Panc1 (cell line): ENCODE results near the gene FAM13A. TPM values are rescaled to one million over a fixed set of nuclear protein-coding genes. Genes with fewer than 3 reads are reported as not detected.

Experiments used
- ATAC-seq: fragments of 200-7000 bp; cut with Tn5 transposase; 2 replicates; pipeline ENCODE4 v1.9.1; 2020; ENCODE audit warnings: mild to moderate bottlenecking, moderate library complexity
- BruUV-seq: library from RNA; stranded (reverse); fragments of 400-500 nt; replicated peaks from 2 replicates; lab custom pipeline; 2021; lab: Mats Ljungman, UMichigan
- CTCF ChIA-PET: fragments of 300-600 bp; sonication (Branson Sonifier 250); formaldehyde crosslinking; loops from one replicate; lab custom pipeline; 2022; ENCODE audit warnings: antibody characterized with exemption; lab: Charles Lee
- POLR2A ChIA-PET: fragments of 300-600 bp; sonication (Branson Sonifier 250); formaldehyde crosslinking; loops from one replicate; lab custom pipeline; 2022; ENCODE audit warnings: antibody characterized with exemption; lab: Charles Lee
- DNase-seq: peaks from one replicate; pipeline ENCODE4 v3.0.0-alpha.2; 2010; ENCODE audit warnings: low read depth, low spot score
- H3K27ac ChIP-seq: 2 replicates; pipeline ENCODE4 v1.5.1; 2011; ENCODE audit warnings: mild to moderate bottlenecking, low read length, inconsistent platforms
- H3K27me3 ChIP-seq: fragments of 200-500 bp; sonication (Bioruptor generic); 2 replicates; pipeline ENCODE4 v1.6.0; 2014; ENCODE audit warnings: low read length, inconsistent platforms; ENCODE audit not compliant: control insufficient read depth, insufficient read depth
- H3K36me3 ChIP-seq: fragments of 200-500 bp; sonication (Bioruptor generic); 2 replicates; pipeline ENCODE4 v1.5.1; 2014; ENCODE audit warnings: inconsistent platforms, mild to moderate bottlenecking, low read length, moderate library complexity; ENCODE audit not compliant: control insufficient read depth, insufficient read depth
- H3K4me1 ChIP-seq: 2 replicates; pipeline ENCODE4 v1.5.1; 2011; ENCODE audit warnings: inconsistent platforms, mild to moderate bottlenecking, low read length, moderate library complexity; ENCODE audit not compliant: control insufficient read depth, insufficient read depth
- H3K4me3 ChIP-seq, 2 experiments: 2 replicates each; pipeline ENCODE4 v1.5.1; 2011 to 2012; ENCODE audit warnings: low read depth in 2 of 2, low read length in 2 of 2, mild to moderate bottlenecking in 2 of 2, inconsistent platforms in 1 of 2, moderate library complexity in 1 of 2
- H3K9me3 ChIP-seq: fragments of 200-500 bp; sonication (Bioruptor generic); 2 replicates; pipeline ENCODE4 v1.5.1; 2014; ENCODE audit warnings: low read depth, mild to moderate bottlenecking, inconsistent platforms, low read length, moderate library complexity; ENCODE audit not compliant: control insufficient read depth, insufficient read depth
- CTCF ChIP-seq: fragments of 450-650 bp; IDR thresholded peaks from 2 replicates; pipeline ENCODE4 v1.5.1; 2017; ENCODE audit warnings: mild to moderate bottlenecking
- POLR2AphosphoS5 ChIP-seq: IDR thresholded peaks from 2 replicates; pipeline ENCODE4 v1.6.1; 2012; ENCODE audit warnings: mild to moderate bottlenecking, low read depth, low read length, moderate library complexity
- SIN3A ChIP-seq: IDR thresholded peaks from 2 replicates; pipeline ENCODE4 v1.6.1; 2012; ENCODE audit warnings: low read depth, mild to moderate bottlenecking, low read length, moderate library complexity, borderline replicate concordance; ENCODE audit not compliant: insufficient read depth
- TCF7L2 ChIP-seq: IDR thresholded peaks from 2 replicates; pipeline ENCODE4 v1.6.1; 2011; ENCODE audit warnings: mild to moderate bottlenecking, low read depth, low read length, inconsistent platforms
- in situ Hi-C: cut with HindIII; loops from 2 replicates; pipeline ENCODE4 v1.10.0; 2016; ENCODE audit warnings: low sequenced_read_pairs, low pct_unique_long_range_greater_than_20kb
- intact Hi-C: fragments of 100-400 bp; cut with micrococcal nuclease; formaldehyde crosslinking; loops from one replicate; pipeline ENCODE4 v1.10.0; 2022; ENCODE audit not compliant: unreplicated experiment
- total RNA-seq: library from RNA; stranded (reverse); gene quantifications from one replicate; pipeline ENCODE4 v1.2.1, GENCODE V29; 2021; ENCODE audit not compliant: unreplicated experiment
- TF ChIP-seq, protein P1 (sequence below), 2 experiments: IDR thresholded peaks; 2 replicates each; pipeline ENCODE4 v1.6.1; 2011 to 2012; ENCODE audit warnings: low read depth in 2 of 2, control low read depth in 1 of 2, low read length in 1 of 2, mild to moderate bottlenecking in 1 of 2, moderate library complexity in 1 of 2; ENCODE audit not compliant: insufficient read depth in 1 of 2

The FAM13A gene
- total RNA-seq, 1 experiment from 2014 or later, result 5.8 TPM

DNA sequence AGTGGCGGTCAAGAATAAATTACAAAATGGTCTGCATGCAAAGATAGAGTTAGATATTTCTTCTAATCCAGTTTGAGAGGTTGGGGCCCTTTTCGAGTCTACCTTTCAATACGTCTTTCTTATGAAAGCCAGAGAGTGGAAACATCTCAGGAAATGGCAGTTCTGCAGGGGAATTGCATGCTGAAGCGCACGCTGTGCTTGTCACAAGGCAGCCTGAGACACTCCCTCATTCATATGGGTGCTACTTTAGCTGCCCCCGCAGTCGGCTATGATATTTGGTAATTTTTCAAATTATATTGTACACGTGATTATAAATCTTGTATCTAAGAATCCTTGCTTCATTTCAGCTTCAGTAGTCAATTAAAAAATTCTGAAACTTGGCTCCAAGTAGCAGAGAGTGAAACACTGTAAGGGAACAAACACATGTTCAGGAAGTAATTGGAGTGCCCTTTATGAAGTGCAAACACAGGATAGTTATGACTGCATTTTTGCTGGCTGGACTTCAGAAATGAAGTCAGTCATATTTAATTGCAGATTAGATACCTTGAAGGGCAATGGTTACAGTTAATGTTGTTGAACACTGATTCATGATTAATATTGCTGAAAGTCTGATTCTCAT is 213.8 kb downstream of the FAM13A start:
- in situ Hi-C loops (no loop called here), intact Hi-C loops (no loop called here)
- ATAC-seq, result no peak
- Histone ChIP-seq H3K27ac (no peak overlapping the region), H3K4me1 (no peaks in the 10 kb centered on the region), H3K27me3 (no peaks in the 10 kb centered on the region), H3K9me3 (no peaks in the 10 kb centered on the region), H3K4me3 (no peak overlapping the region), H3K36me3 (no peaks in the 10 kb centered on the region)
- CTCF ChIA-PET, result no interaction called here
- TF ChIP-seq SIN3A (no peak), TCF7L2 (no peak)
- TF ChIP-seq, protein P1, sequence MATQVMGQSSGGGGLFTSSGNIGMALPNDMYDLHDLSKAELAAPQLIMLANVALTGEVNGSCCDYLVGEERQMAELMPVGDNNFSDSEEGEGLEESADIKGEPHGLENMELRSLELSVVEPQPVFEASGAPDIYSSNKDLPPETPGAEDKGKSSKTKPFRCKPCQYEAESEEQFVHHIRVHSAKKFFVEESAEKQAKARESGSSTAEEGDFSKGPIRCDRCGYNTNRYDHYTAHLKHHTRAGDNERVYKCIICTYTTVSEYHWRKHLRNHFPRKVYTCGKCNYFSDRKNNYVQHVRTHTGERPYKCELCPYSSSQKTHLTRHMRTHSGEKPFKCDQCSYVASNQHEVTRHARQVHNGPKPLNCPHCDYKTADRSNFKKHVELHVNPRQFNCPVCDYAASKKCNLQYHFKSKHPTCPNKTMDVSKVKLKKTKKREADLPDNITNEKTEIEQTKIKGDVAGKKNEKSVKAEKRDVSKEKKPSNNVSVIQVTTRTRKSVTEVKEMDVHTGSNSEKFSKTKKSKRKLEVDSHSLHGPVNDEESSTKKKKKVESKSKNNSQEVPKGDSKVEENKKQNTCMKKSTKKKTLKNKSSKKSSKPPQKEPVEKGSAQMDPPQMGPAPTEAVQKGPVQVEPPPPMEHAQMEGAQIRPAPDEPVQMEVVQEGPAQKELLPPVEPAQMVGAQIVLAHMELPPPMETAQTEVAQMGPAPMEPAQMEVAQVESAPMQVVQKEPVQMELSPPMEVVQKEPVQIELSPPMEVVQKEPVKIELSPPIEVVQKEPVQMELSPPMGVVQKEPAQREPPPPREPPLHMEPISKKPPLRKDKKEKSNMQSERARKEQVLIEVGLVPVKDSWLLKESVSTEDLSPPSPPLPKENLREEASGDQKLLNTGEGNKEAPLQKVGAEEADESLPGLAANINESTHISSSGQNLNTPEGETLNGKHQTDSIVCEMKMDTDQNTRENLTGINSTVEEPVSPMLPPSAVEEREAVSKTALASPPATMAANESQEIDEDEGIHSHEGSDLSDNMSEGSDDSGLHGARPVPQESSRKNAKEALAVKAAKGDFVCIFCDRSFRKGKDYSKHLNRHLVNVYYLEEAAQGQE (IDR thresholded peaks at IDR 0.05; ENCODE audit: insufficient read depth in 1 of 2, low read depth in 2 of 2, low read length in 1 of 2), result no peak
- POLR2A ChIA-PET, result no interaction called here
- no peak for DNase-seq
- no TSS peak for BruUV-seq

- Histone ChIP-seq H3K27me3 (no peaks in the 10 kb centered on the region), H3K4me1 (no peaks in the 10 kb centered on the region), H3K9me3 (no peaks in the 10 kb centered on the region), H3K36me3 (no peaks in the 10 kb centered on the region), H3K27ac (no peak overlapping the region), H3K4me3 (no peak overlapping the region)
- ChIA-PET CTCF (no interaction called here), POLR2A (no interaction called here)
- BruUV-seq, result no TSS peak
- TF ChIP-seq, protein P1 (IDR thresholded peaks at IDR 0.05; ENCODE audit: insufficient read depth in 1 of 2, low read depth in 2 of 2, low read length in 1 of 2), result no peak
- no peak for TF ChIP-seq SIN3A
- TF ChIP-seq TCF7L2, result no peak
- TF ChIP-seq POLR2AphosphoS5, result no peak
- no peak for TF ChIP-seq CTCF
- intact Hi-C loops, result no loop called here
- no peak for ATAC-seq
- no peak for DNase-seq
- in situ Hi-C loops, result no loop called here
These were observed 215.3 kb downstream of the FAM13A start for GRCh38 chr4:88841635-88842034.
